Hepatocyte (in vitro differentiated cells): ENCODE measurements around the gene SNED1. TPM values are rescaled to one million over a fixed set of nuclear protein-coding genes. Genes with fewer than 3 reads are reported as not detected.

Source experiments
- DNase-seq: peaks from one replicate; pipeline ENCODE4 v3.0.0-alpha.2; 2016; ENCODE audit warnings: low spot score
- H2AFZ ChIP-seq: fragments of 200-600 bp; sonication (generic); 2 replicates; pipeline ENCODE4 v1.6.0; 2016; ENCODE audit warnings: antibody characterized with exemption, mild to moderate bottlenecking
- H3K27ac ChIP-seq: fragments of 200-600 bp; sonication (generic); 2 replicates; pipeline ENCODE4 v1.5.1; 2016; ENCODE audit warnings: mild to moderate bottlenecking
- H3K27me3 ChIP-seq: fragments of 200-600 bp; sonication (generic); 2 replicates; pipeline ENCODE4 v1.6.1; 2016
- H3K36me3 ChIP-seq: fragments of 200-600 bp; sonication (generic); replicated peaks from 2 replicates; pipeline ENCODE4 v1.5.1; 2016; ENCODE audit warnings: low read depth; ENCODE audit not compliant: insufficient read depth
- H3K4me1 ChIP-seq: fragments of 200-600 bp; sonication (generic); 2 replicates; pipeline ENCODE4 v1.5.1; 2016; ENCODE audit warnings: mild to moderate bottlenecking, moderate library complexity; ENCODE audit not compliant: insufficient read depth
- H3K4me2 ChIP-seq: fragments of 200-600 bp; sonication (generic); 2 replicates; pipeline ENCODE4 v1.6.0; 2016
- H3K4me3 ChIP-seq: fragments of 200-600 bp; sonication (generic); 2 replicates; pipeline ENCODE4 v1.5.1; 2016; ENCODE audit warnings: mild to moderate bottlenecking
- H3K79me2 ChIP-seq: fragments of 200-600 bp; sonication (generic); 2 replicates; pipeline ENCODE4 v1.6.0; 2017; ENCODE audit warnings: mild to moderate bottlenecking
- H3K9me2 ChIP-seq: fragments of 200-600 bp; sonication (generic); replicated peaks from 2 replicates; pipeline ENCODE4 v1.6.0; 2017; ENCODE audit warnings: mild to moderate bottlenecking; ENCODE audit not compliant: insufficient read depth
- H3K9me3 ChIP-seq: fragments of 200-600 bp; sonication (generic); 2 replicates; pipeline ENCODE4 v1.5.1; 2016; ENCODE audit warnings: low read depth, mild to moderate bottlenecking
- H4K20me1 ChIP-seq: fragments of 200-600 bp; sonication (generic); 2 replicates; pipeline ENCODE4 v1.6.0; 2016; ENCODE audit warnings: mild to moderate bottlenecking; ENCODE audit not compliant: insufficient read depth, poor library complexity, severe bottlenecking
- CTCF ChIP-seq: fragments of 200-600 bp; sonication (generic); IDR thresholded peaks from 2 replicates; pipeline ENCODE4 v1.5.1; 2016; ENCODE audit warnings: antibody characterized with exemption, mild to moderate bottlenecking; ENCODE audit not compliant: poor library complexity
- EZH2 ChIP-seq: fragments of 200-600 bp; sonication (generic); IDR thresholded peaks from 2 replicates; pipeline ENCODE4 v1.6.1; 2016; ENCODE audit warnings: antibody characterized with exemption, mild to moderate bottlenecking, borderline replicate concordance
- EZH2phosphoT487 ChIP-seq: fragments of 200-600 bp; sonication (generic); IDR thresholded peaks from one replicate; pipeline ENCODE4 v1.6.1; 2018; ENCODE audit warnings: antibody characterized with exemption, mild to moderate bottlenecking, low read depth, moderate library complexity; ENCODE audit not compliant: unreplicated experiment, severe bottlenecking
- WGBS: methylation state at CpG from one replicate; pipeline ENCODE4 v1.1.6; 2016; ENCODE audit warnings: low lambda C conversion rate; ENCODE audit errors: missing lambda C conversion rate; 5-methylcytosine and 5-hydroxymethylcytosine counted together
- polyA plus RNA-seq: library from polyadenylated mRNA; unstranded; fragments of >200 nt; fragmentation: Nextera tagmentation; extraction: Ambion mirVana; gene quantifications from 2 replicates; pipeline ENCODE4 v1.2.1, GENCODE V29; 2016
- total RNA-seq: library from RNA; depleted of rRNA; stranded (reverse); fragments of >200 nt; gene quantifications from 2 replicates; pipeline ENCODE4 v1.2.3, GENCODE V29; 2014

The SNED1 gene
- total and polyA plus RNA-seq, 2 experiments from 2014 or later, result 4.6 to 6.5 TPM

GRCh38 chr2:241036964-241037421 is 38.6 kb downstream of the SNED1 start:
- H2AFZ ChIP-seq, result no peak overlapping the region
- H3K4me3 ChIP-seq, result no peak overlapping the region

DNA sequence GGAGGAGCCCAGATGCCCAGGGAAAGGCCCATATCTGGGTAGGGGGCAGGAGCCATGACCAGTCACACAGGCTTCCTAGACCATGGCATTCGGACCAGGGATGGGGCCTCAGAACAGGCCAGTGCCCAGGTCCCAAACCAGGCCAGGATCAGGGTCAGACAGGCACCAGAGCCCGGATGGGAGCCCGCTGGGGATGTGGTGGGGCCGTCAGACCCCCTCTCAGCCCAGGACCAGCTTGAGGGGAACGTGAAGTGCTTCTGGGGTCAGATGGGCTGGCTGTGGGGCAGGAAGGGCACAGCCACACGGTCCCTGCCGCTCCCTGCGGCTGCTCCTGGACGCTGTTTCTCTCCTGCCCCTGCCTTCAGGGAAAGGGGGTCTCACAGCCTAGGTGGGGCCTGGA is 39.1 kb downstream of the SNED1 start:
- no peak overlapping the region for H3K27ac ChIP-seq
- H3K4me1 ChIP-seq, result peaks cover 4% of the 10 kb centered on the region
- no peaks in the 10 kb centered on the region for H3K79me2 ChIP-seq
- 95% methylated on average over 9 of the region's 9 CpGs for WGBS
- no peaks in the 10 kb centered on the region for H3K36me3 ChIP-seq
- H3K4me3 ChIP-seq, result no peak overlapping the region
- H4K20me1 ChIP-seq, result no peaks in the 10 kb centered on the region
- no peak for DNase-seq
- no peak for TF ChIP-seq EZH2phosphoT487
- TF ChIP-seq CTCF, result no peak
- TF ChIP-seq EZH2, result no peak
- H3K27me3 ChIP-seq, result peaks cover 44% of the 10 kb centered on the region
- no peak overlapping the region for H2AFZ ChIP-seq
- no peaks in the 10 kb centered on the region for H3K9me3 ChIP-seq
- H3K9me2 ChIP-seq, result no peaks in the 10 kb centered on the region
- H3K4me2 ChIP-seq, result no peak overlapping the region

More at GRCh38 chr2:241036964-241037421, 38.6 kb downstream of the SNED1 start:
- TF ChIP-seq EZH2 (no peak), CTCF (no peak), EZH2phosphoT487 (no peak)
- H3K79me2 ChIP-seq, result no peaks in the 10 kb centered on the region
- H3K27ac ChIP-seq, result no peak overlapping the region
- WGBS, result 79% methylated on average over 18 of the region's 18 CpGs
- no peaks in the 10 kb centered on the region for H3K36me3 ChIP-seq
- peaks cover 4% of the 10 kb centered on the region for H3K4me1 ChIP-seq
- H3K27me3 ChIP-seq, result peaks cover 39% of the 10 kb centered on the region
- no peaks in the 10 kb centered on the region for H4K20me1 ChIP-seq
- no peak for DNase-seq
- H3K4me2 ChIP-seq, result peak overlapping the region; percentile 74
- no peaks in the 10 kb centered on the region for H3K9me2 ChIP-seq
- H3K9me3 ChIP-seq, result no peaks in the 10 kb centered on the region

GRCh38 chr2:241038374-241039180 is 40.2 kb downstream of the SNED1 start:
- TF ChIP-seq CTCF (no peak), EZH2phosphoT487 (no peak), EZH2 (no peak)
- Histone ChIP-seq H3K36me3 (no peaks in the 10 kb centered on the region), H3K27ac (no peak overlapping the region), H3K9me2 (no peaks in the 10 kb centered on the region), H3K4me3 (no peak overlapping the region), H3K79me2 (no peaks in the 10 kb centered on the region), H4K20me1 (no peaks in the 10 kb centered on the region), H3K4me2 (no peak overlapping the region), H3K27me3 (peaks cover 48% of the 10 kb centered on the region), H3K4me1 (peaks cover 4% of the 10 kb centered on the region), H2AFZ (no peak overlapping the region), H3K9me3 (no peaks in the 10 kb centered on the region)
- 90% methylated on average over 20 of the region's 20 CpGs for WGBS
- DNase-seq, result no peak
